SK-N-MC (cell line): Measurements from ENCODE around the gene THEM4.
A peak's percentile ranks its signal among the peaks of the same experiment; 100 is the strongest.

Experiments used
- DNase-seq: peaks from one replicate; pipeline ENCODE4 v3.0.0-alpha.2; 2011; ENCODE audit warnings: low read depth, low spot score
- H3K27ac ChIP-seq: fragments of 200-600 bp; sonication (generic); 2 replicates; pipeline ENCODE4 v1.5.1; 2016; ENCODE audit warnings: mixed run types
- H3K36me3 ChIP-seq: fragments of 200-600 bp; sonication (generic); 2 replicates; pipeline ENCODE4 v1.6.1; 2017; ENCODE audit warnings: antibody characterized with exemption, low read length, mixed read lengths; ENCODE audit not compliant: insufficient read depth
- H3K4me3 ChIP-seq: fragments of 200-600 bp; sonication (generic); 2 replicates; pipeline ENCODE4 v1.5.1; 2016
- H3K9ac ChIP-seq: fragments of 200-600 bp; sonication (generic); 2 replicates; pipeline ENCODE4 v1.8.0; 2017; ENCODE audit warnings: mixed run types, mixed read lengths; ENCODE audit not compliant: insufficient read length
- H3K9me3 ChIP-seq: fragments of 200-600 bp; sonication (generic); 2 replicates; pipeline ENCODE4 v1.6.1; 2017; ENCODE audit warnings: low read depth, mild to moderate bottlenecking, antibody characterized with exemption, low read length, moderate library complexity, mixed read lengths
- EZH2 ChIP-seq: fragments of 200-600 bp; sonication (generic); IDR thresholded peaks from one replicate; pipeline ENCODE4 v1.6.1; 2017; ENCODE audit warnings: antibody characterized with exemption
- FOXP2 ChIP-seq: optimal IDR thresholded peaks from 2 replicates; pipeline ENCODE3; 2011; ENCODE audit warnings: mild to moderate bottlenecking, moderate library complexity; ENCODE audit not compliant: insufficient read depth; ENCODE audit errors: extremely low read length, control extremely low read depth
- POLR2AphosphoS5 ChIP-seq: IDR thresholded peaks from 2 replicates; pipeline ENCODE4 v1.6.1; 2012; ENCODE audit warnings: mild to moderate bottlenecking, low read depth, low read length, borderline replicate concordance

Gene THEM4

DNA sequence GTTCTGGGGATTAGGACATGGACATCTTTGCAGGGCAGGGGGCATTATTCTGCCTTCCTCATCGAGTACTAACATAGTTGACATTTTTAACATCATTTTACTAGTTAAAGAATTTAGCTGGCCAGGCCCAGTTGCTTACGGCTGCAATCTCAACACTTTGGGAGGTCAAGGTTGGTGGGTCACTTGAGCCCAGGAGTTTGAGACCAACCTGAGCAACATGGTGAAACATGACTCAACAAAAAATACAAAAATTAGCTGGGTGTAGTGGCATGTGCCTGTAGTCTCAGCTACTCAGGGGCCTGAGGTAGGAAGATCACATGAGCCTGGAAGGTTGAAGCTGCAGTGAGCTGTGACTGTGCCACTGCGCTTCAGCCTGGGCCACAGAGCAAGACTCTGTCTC is 29.8 kb upstream of the THEM4 start:
- Histone ChIP-seq H3K36me3 (no peaks in the 10 kb centered on the region), H3K9me3 (no peaks in the 10 kb centered on the region), H3K9ac (no peak overlapping the region), H3K27ac (no peak overlapping the region), H3K4me3 (no peak overlapping the region)
- no peak for DNase-seq
- TF ChIP-seq EZH2 (no peak), FOXP2 (no peak), POLR2AphosphoS5 (no peak)

DNA sequence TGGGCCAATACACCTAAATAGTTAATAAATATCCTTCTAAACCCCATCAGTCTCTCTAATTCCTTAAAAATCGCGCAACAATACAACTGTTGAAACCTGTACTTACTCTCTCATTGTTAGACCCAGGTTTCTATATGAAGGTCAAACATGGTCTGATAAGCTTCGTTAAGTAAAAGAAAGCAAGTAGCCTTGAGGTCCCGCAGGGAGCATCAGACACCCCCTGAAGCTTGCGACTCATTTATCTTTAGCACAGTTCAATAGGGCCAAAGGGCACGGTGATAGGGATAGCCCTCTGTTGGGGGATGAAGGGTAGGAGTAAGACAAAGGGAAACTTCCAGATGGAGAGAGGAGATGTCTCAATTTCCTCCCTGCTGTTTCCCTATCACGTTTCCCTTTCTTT is 27.3 kb upstream of the THEM4 start:
- H3K36me3 ChIP-seq = no peaks in the 10 kb centered on the region
- no peaks in the 10 kb centered on the region for H3K9me3 ChIP-seq
- no peak overlapping the region for H3K4me3 ChIP-seq
- H3K9ac ChIP-seq = no peak overlapping the region
- no peak for DNase-seq
- no peak for TF ChIP-seq FOXP2
- no peak overlapping the region for H3K27ac ChIP-seq

DNA sequence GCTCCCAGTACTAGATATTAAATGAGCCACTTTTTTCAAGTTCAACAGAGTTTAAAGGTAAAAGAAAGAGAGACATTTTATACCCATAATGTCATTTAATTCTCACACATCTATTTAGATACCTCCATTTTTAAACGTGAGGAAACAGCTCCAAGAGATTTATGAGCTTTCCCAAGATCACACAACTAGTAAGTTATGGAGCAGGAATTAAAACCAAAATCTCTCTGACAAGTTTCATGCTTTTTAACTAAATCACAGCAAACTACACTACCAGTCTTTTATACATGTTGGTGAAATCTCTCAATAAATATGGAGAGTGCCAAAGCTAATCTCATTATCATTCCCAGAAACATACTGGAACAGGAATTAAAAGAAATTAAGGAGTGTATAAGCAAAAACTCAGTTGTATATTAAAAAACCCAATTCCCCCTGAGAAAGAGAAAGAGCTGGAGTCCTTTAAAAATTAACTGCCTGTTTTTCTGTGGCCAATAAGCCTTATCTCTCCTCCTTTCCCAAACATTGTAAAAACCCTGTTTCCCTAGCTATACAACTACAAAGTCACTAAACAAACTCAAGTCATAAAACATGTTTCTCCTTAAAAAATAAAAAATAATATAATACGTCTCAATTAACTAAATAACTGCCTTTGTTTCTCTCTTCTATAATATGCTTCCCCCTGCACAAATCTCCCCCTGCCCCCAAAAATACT is 26.7 kb upstream of the THEM4 start:
- no peak for TF ChIP-seq FOXP2
- no peaks in the 10 kb centered on the region for H3K9me3 ChIP-seq
- H3K9ac ChIP-seq = no peak overlapping the region
- H3K27ac ChIP-seq = no peak overlapping the region
- no peak for DNase-seq
- H3K4me3 ChIP-seq = no peak overlapping the region
- H3K36me3 ChIP-seq = no peaks in the 10 kb centered on the region

DNA sequence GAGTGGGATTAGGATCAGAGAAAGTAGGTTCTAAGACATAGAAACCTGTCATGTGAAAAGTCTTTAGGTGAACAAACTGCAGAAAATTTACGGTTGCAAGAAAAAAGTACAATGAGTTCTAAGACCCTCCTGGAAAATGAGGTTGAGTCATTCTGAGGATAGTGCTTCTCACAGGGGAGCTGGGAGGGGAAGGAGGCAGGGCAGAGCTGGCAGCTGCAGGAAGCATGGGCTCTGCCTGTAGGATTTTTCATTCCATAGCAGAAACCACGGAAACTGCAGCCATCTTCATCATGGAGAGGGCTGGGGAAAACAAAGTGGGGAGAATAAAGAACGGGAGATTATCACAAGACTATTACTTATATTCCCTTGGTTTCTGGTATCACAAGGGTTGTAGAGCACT is 25.8 kb upstream of the THEM4 start:
- no peak overlapping the region for H3K4me3 ChIP-seq
- H3K9me3 ChIP-seq = no peaks in the 10 kb centered on the region
- no peak overlapping the region for H3K9ac ChIP-seq
- no peaks in the 10 kb centered on the region for H3K36me3 ChIP-seq
- DNase-seq = no peak
- H3K27ac ChIP-seq = no peak overlapping the region
- TF ChIP-seq FOXP2 = no peak
- TF ChIP-seq EZH2 = no peak
- TF ChIP-seq POLR2AphosphoS5 = no peak

DNA sequence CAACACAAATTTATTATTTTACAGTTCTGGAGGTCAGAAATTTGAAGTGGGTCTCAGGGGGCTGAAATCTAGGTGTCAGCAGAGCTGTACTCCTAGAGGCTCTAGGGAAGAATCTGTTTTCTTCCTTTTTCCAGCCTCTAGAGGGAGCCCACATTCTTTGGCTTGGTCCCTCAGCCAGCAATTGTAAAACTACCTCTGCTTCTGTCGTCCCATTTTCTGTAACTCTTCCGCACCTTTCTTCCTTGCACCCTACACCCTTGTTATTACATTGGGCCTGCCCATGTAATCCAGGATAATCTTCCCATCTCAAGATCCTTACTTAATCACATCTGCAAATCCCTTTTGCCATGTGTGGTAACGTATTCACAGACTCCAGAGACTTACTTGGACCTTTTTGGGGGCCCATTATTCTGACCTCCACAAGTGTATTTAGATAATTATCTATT is 24.8 kb upstream of the THEM4 start:
- peak; percentile 10 for DNase-seq
- Histone ChIP-seq H3K9ac (no peak overlapping the region), H3K9me3 (no peaks in the 10 kb centered on the region), H3K36me3 (no peaks in the 10 kb centered on the region), H3K27ac (no peak overlapping the region), H3K4me3 (no peak overlapping the region)
- TF ChIP-seq FOXP2 = no peak
- no peak for TF ChIP-seq EZH2
- no peak for TF ChIP-seq POLR2AphosphoS5

DNA sequence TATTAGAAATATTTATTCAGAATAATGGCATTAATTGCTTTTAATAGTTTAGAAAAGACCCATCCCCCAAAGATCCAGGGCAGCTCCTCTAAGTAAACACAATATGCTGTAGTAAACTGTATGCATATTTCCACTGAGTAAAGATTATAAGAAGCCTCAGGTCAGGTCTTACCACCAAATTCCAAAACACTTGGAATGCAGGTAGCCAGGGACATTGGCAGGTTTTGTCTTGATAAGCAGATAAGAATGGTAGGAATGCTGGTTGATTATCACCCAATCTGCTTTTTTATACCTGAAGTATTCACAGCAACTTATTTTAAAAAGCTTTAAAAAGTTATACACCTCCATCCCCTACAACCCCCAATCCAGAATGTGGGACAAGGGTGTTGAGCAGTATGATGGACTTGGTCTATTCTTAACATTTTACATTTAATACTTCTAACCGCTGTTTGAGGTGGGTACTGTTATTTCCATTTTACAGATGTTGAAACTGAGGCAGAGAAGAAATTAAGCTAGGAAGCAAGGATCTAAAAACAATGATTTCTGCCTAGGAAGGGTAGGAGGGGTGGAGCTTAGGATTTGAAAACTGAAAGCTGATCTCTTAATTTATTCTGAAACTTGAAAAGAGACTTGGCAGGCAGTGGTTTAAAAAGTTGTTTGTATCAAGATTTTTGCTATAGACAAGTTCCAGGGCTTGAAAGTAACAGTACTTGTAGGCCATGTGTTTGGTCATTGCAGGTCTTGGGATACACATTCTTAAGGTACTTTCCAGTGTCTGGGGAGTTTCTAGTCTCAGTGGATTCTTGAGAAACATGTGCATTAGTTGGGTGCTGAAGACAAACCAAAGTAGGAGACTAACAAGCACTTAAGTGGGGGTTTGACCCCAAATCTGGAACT is 15.6 kb upstream of the THEM4 start:
- no peak for TF ChIP-seq POLR2AphosphoS5
- no peak for TF ChIP-seq FOXP2
- TF ChIP-seq EZH2 = no peak
- no peak overlapping the region for H3K9ac ChIP-seq

DNA sequence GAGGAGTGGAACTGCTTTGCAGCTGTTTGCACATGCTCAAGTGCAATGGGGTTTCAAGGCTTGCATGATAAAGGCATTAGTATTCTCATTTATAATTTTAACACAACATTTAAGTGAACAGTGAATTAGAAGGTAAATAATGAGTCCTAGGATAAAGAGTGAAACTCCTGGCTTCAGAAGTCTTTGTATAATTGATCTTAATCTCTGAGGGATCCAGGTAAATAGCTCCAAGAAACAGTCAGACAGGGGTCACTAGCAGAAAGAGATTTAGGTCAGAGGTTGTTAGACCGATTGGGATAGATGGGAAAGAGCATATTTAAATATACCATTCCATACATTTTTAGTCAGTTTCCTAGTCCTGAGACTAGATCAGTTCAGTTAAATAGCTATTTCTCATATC is 14.1 kb upstream of the THEM4 start:
- H3K27ac ChIP-seq = no peak overlapping the region
- H3K9ac ChIP-seq = no peak overlapping the region
- DNase-seq = no peak
- no peaks in the 10 kb centered on the region for H3K9me3 ChIP-seq
- H3K4me3 ChIP-seq = no peak overlapping the region
- H3K36me3 ChIP-seq = no peaks in the 10 kb centered on the region
- TF ChIP-seq EZH2 (no peak), POLR2AphosphoS5 (no peak), FOXP2 (no peak)

More for the DNA sequence above, 15.6 kb upstream of the THEM4 start:
- Histone ChIP-seq H3K9me3 (no peaks in the 10 kb centered on the region), H3K27ac (no peak overlapping the region), H3K4me3 (no peak overlapping the region), H3K36me3 (no peaks in the 10 kb centered on the region)
- no peak for DNase-seq

DNA sequence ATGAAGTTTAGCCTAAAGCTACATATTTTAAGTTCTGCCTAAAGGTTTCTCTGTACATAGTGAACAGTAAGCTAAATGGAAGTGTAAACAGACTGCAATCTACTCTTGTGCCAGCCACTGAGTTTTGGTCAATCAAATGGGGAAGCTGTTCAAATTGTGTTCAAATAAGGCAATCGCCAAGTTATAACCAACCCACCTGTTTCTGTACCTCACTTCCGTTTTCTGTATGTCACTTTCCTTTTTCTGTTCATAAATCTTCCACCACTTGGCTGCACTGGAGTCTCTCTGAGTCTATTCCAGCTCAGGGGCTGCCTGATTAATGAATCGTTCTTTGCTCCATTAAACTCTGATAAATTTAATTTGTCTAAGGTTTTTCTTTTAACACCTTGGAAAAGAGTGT is 10.8 kb upstream of the THEM4 start:
- Histone ChIP-seq H3K36me3 (no peaks in the 10 kb centered on the region), H3K4me3 (no peak overlapping the region), H3K27ac (no peak overlapping the region), H3K9me3 (no peaks in the 10 kb centered on the region), H3K9ac (no peak overlapping the region)
- no peak for DNase-seq
- no peak for TF ChIP-seq EZH2
- TF ChIP-seq FOXP2 = no peak
- TF ChIP-seq POLR2AphosphoS5 = no peak
